GM12865 (cell line): ENCODE measurements around the gene MAP1LC3A.

Experiments used
- DNase-seq: peaks from one replicate; pipeline ENCODE4 v3.0.0; 2010; ENCODE audit warnings: low read depth
- H3K4me3 ChIP-seq: 2 replicates; pipeline ENCODE4 v1.5.1; 2011; ENCODE audit warnings: mild to moderate bottlenecking, low read depth, low read length, control low read depth
- TF ChIP-seq, protein P1 (sequence below): IDR thresholded peaks from 2 replicates; pipeline ENCODE4 v1.5.1; 2011; ENCODE audit warnings: low read length, control low read depth, low read depth, inconsistent platforms; ENCODE audit not compliant: insufficient read depth; ENCODE audit errors: missing control alignments

The MAP1LC3A gene

DNA sequence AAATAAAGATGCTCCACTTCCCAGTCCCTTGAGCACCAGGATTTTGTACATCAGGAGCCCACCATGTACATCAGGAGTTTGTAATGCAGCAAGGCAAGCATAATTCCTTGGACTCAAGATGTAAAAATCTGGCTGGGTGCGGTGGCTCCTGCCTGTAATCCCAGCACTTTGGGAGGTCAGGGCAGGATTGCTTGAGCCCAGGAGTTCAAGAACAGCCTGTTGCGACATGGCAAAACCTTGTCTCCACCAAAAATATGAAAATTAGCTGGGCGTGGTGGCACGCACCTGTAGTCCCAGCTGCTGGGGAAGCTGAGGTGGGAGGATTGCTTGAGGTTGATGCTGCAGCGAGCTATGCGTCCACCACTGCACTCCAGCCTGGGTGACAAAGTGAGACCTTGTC, 16.1 kb upstream of the MAP1LC3A start:
- DNase-seq = no peak
- no peak overlapping the region for H3K4me3 ChIP-seq
- TF ChIP-seq, protein P1, sequence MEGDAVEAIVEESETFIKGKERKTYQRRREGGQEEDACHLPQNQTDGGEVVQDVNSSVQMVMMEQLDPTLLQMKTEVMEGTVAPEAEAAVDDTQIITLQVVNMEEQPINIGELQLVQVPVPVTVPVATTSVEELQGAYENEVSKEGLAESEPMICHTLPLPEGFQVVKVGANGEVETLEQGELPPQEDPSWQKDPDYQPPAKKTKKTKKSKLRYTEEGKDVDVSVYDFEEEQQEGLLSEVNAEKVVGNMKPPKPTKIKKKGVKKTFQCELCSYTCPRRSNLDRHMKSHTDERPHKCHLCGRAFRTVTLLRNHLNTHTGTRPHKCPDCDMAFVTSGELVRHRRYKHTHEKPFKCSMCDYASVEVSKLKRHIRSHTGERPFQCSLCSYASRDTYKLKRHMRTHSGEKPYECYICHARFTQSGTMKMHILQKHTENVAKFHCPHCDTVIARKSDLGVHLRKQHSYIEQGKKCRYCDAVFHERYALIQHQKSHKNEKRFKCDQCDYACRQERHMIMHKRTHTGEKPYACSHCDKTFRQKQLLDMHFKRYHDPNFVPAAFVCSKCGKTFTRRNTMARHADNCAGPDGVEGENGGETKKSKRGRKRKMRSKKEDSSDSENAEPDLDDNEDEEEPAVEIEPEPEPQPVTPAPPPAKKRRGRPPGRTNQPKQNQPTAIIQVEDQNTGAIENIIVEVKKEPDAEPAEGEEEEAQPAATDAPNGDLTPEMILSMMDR = no peak

DNA sequence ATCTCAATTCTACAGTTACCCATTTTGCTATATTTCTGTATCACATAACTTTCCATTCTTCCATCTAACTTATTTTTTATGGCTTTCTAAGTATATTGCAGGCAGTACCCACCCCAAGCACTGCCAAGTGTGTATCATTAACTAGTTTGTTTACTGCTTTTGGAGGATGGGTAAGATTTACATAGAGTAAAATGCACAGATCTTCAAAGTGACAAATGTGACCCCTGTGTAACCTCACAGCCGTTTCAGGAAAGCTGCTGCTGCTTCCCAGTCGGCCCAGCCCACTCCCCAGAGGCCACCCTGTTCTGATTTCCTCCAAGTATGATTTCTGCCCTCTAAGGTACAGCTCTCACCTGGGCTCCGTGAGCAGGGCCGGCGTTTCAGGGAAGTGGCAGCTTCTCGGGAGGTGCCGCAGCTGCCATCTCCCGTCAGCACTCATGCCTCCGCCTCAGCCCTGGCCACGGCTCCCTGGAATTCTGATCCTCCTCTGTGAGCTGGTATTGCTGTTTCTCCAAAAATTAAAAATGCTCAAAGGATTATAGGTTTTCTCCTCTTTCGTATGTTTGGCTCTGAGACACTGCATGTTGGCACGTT, 15.0 kb upstream of the MAP1LC3A start:
- H3K4me3 ChIP-seq = no peak overlapping the region
- TF ChIP-seq, protein P1 = no peak
- no peak for DNase-seq

DNA sequence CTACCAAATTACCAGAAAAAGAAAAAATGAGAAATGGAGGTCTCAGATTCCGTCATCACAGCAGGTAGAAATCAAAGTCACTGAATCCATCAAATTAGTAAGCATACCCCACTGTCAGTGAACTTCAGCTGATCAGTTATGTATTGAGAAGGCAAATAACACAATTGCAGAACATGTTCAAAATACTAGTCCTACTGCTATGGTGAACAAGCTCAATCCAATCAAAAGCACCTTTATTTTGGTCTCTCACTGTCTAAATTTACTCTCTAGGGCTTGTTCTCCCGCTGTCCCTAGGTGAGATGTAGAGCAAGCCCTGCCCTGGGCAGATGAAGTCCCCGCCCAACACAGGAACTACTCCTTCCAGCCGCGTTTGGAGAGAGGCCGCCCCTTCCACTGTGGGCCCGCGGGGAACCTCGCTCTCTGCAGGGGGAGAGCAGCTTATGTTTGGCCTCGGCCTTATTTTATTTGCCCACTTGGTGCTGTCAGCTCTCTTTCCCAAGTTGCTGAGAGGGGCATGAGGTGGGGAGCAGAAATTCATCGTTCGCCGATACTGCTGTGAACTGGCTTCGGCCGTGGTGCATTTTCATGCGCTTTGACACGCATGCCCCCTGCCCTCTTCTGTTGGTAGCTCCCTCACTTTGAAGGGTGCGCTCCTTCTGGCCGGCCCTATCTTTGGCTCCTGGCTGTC, 14.3 kb upstream of the MAP1LC3A start:
- no peak for DNase-seq
- TF ChIP-seq, protein P1 = no peak

DNA sequence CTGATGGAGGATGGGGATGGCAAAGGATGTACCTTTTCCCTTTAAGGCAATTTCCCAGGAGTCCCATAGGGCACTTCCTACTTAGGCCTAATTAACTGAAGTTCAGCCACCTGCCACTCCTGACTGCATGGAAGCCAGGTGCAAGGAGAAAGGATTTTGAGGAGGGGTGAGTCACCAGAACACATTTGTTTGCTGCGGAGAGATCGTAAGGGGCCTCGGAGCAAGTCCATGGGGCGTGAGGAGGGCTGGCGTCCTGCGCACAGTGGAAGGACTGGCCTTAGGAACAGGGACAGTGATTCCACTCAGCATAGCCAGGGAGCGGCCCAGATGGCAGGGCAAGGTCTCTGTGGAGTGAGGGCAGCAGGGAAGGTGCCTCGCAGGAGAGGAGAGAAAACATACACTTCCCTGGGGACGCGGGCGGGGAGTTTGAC, 11.8 kb upstream of the MAP1LC3A start:
- DNase-seq = no peak
- TF ChIP-seq, protein P1 = no peak
- no peak overlapping the region for H3K4me3 ChIP-seq

More for the DNA sequence above, 14.3 kb upstream of the MAP1LC3A start:
- no peak overlapping the region for H3K4me3 ChIP-seq

DNA sequence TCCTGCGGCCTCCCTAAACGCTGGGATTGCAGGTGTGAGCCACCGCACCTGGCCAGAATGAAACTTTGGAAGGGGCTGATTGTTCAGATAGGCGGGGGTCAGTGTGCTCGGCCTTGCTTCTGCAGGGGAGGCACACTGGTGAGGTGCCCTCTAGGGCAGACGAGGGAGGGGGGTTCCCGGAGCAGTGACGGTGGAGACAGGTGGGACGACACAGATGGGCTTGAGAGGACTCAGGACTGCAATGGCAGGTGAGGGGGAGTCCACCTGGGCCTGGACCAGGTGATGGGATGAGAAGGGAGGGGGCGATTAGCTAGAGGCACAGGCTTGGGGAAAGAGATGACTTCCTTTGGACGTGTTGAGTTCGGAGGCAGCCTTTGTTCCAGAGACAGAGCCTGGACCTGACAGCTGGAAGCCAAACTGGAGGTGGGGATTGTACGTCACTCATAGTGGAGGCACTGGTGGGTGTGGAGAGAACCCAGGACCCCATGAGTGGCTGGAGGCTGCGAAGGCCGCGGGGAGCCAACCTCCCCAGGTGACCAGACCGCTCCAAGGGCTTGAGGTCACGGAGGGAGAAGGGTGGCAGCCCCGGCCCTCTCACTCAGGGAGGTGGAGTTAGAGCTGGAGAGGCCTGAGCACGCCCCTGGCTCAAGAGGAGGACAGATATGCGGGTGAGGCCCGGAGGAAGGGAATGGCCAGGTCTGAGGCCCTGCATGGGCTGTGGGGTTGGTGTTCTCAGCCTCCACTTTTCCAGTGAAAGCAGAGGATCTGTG, 10.5 kb upstream of the MAP1LC3A start:
- TF ChIP-seq, protein P1 = no peak
- H3K4me3 ChIP-seq = no peak overlapping the region
- DNase-seq = no peak

DNA sequence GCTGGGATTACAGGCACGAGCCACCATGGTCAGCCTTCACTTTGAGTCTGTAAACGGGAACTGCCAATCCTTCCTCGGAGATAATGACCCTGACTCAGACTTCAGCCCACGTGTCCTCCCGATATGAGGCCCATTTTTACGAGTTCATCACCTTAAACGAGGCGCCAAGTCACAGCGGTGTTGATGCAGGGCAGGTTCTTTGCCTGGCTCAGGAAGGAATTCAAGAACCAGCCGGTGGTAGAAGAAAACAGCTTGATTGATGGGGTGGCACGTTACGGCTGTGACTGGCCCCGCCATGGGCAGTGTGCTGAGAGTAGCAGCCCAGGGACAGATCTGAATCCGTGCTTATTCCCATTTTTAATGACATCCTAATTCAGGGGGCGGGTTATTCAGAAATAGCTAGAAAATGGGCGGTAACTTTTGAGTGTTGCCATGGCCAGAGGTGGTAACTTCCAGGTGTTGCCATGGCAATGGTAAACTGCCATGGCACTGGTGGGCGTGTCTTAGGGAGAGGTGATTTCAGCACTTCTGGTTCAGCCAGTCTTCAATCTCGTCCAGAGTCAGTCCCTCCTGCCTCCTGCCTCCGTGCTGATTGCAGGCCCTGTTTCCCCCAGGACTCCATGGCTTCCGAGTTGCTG, 9.1 kb upstream of the MAP1LC3A start:
- TF ChIP-seq, protein P1 = no peak

More for the DNA sequence above, 9.1 kb upstream of the MAP1LC3A start:
- no peak overlapping the region for H3K4me3 ChIP-seq
- peak; percentile 30 for DNase-seq
